HG03097 (cell line): ENCODE results near the gene NELFB.
"Not testable (repeated sequence)": the region's sequence is repeated elsewhere in the genome, so short reads cannot be mapped to it uniquely, and the experiment has no call there.

Experiments
- ATAC-seq: cut with Tn5 transposase; IDR thresholded peaks from one replicate; pipeline ENCODE4 v1.9.1; 2021; ENCODE audit not compliant: unreplicated experiment, low FRiP score

The NELFB gene

DNA sequence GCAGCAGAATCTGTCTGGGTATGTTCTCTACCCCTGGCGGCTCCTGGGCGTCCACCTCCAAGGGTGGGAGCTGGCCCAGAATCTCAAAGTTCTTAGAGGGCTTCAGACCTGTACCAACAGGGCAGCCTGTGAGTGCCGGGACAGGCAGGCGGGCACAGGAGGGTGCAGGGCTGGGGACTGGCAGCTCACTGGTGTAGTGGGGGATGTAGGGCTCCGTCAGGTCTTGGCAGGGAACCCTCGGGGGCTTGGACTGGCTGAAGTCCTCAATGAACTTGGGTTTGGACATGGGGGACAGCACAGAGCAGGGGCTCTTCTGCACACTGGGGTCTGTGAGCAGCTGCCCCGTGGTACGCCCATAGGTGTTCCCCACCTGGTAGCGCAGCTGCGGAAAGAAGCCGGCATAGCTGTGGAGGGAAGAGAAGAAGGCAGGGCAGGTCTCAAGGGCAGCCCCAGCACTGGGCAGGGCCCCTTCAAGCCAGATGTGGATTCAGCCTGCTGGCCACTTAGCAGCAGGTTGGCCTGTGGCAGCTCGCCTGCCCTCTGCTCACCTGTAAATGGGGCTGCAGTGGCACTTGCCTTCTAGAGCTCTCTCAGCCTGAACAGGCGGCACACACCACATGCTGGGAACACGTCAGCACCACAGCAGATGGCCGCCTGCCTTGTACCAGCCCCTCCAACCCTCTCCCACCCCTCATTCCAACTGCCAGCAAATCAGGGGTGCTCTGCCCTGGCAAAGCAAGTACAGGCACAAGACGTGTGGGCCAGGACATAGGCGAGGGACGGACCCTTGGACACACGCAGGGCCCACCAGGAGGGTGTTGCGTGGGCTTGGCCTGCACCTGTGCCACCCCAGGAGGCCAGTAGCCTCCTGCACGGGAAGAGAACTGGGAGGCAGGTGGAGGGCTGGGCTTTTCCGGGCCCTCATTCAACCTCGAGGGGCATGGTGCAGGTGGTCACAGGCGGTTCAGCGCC, 9.4 kb upstream of the NELFB start:
- no peak for ATAC-seq

DNA sequence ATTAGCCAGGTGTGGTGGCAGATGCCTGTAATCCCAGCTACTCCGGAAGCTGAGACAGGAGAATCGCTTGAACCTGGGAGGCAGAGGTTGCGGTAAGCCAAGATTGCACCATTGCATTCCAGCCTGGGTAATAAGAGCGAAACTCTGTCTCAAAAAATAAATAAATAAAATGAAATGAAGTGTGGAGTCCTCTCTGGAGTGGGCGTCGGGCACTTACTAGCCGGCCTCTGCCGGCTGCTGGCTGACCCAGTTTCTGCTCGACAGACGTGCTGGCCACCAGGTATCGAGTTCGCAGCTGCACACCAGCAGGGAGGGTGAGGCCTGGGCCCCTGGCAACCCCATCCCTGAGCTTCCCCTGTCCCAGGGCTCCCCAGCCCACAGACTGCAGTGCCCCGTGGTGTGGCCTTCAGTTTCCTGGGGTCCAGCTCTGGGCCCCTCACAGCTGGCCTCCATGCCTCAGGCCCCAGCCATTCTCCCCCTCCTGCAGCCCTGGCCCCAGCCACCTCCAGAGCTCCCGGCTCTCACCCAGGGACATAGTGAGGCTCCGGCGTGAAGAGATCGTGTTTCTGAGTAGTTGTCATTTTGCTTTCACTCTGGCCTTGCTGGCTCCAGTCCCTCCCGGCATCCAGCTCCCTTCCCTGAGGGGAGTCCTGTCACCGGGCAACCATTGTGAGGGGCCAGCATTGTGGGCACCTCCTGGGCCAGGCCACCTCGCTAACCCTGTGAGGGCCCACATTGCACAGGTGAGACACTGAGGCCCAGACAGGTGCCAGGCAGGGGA, 7.8 kb upstream of the NELFB start:
- ATAC-seq: no peak

DNA sequence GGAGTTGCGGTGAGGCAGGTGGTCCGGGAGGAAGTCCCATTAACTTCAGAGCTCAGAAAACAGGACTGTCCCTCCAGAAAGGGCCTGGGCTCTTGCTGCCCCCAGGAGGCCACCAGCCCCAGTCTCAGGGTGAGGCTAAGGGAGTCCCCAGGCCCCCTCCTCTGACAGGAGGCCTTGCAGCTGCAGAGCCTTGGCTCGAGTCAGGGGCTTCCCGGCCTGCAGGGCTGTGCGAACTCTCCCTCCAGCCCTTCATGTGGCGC, 7.3 kb upstream of the NELFB start:
- no peak for ATAC-seq

DNA sequence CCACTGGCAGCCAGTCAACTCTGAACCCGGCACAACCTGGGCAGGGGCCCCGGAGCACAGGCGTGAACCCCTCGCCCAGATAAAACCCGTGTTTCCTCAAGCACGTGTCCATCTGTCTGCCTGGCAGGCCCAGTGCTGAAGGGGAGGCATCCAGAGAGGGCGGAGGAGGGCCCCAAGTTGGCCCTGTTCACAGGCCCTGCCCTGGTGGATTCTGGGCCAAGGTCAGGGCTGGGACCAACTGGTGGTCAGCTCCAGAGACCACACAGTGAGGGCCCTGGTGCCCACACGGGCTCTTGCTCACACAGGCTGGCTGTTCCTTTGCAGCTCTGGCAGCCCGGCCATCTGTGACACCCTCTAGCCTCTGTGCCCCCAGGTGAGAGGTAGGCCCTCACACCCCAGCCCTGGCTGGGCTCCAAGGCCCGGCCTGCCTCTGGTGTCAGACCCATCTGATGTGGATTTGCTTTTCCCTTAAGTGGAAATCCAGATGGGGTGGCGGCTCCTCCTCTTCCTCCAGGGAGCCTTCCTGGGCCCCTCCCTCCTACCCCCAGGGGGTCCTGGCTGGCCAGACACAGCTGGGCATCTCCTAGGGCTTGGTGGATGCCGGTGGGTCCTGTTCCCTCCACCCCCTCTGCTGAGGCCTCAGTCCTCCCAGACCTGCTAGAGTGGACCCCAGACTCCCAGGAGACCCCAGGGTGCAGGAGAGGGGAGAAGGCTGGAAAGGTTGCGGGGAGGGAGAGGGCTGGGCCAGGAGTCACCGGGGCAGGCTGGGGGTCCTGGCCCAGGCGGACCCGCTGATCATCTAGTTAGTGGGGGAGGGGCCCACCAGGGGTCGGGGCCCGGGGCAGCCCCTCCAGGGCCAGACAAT, 4.6 kb upstream of the NELFB start:
- no peak for ATAC-seq

DNA sequence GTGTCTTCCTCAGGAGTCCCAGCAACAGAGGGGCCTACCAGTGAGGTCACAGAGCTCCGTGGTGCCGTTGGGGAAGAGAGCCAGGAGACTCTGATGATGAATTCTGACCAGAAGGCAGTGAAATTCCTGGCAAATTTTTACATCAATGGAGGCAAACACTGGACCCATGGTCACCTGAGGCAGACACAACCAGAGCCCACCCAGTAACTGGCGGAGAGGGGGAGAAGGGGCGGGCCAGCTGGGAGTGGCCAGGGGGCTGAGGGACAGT, 4.0 kb upstream of the NELFB start, which contains the start of gene STPG3:
STPG3 (plus strand) TSS at position 93 of the 268 bp plus-strand sequence; CDS start at position 94, 1 bp downstream.
- ATAC-seq: no peak

DNA sequence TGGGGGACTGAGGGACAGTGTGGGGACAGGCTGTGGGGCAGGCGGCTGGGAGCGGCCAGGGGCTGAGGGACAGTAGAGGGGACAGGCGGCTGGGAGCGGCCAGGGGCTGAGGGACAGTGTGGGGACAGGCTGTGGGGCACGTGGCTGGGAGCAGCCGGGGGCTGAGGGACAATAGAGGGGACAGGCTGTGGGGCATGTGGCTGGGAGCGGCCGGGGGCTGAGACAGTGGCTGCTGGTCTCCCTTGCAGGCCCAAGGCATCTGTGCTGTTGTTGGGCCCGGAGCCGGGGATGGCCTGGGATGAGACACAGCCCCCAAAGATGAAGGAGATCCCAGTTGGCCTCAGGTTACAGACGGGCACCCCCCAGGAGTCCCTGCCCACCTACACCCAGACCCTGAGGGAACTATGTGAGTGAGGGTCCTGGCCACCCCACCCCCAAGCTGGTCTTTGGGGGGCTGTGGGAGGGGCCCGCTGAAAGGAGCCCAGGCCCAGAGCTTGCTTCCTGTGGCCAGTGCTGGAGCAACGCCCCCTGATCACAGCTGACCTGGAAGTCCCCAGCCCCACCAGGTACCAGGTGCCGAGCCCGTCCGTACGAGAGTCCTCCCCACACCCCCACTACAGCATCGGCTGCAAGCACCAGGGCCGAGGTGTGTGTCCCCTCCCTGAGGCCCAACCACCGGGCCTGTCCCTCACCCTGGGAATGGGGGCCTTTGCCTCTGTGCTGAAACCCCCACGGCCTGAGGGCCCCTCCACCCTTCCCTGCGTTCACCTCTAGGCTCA, 3.4 kb upstream of the NELFB start:
- no peak for ATAC-seq

DNA sequence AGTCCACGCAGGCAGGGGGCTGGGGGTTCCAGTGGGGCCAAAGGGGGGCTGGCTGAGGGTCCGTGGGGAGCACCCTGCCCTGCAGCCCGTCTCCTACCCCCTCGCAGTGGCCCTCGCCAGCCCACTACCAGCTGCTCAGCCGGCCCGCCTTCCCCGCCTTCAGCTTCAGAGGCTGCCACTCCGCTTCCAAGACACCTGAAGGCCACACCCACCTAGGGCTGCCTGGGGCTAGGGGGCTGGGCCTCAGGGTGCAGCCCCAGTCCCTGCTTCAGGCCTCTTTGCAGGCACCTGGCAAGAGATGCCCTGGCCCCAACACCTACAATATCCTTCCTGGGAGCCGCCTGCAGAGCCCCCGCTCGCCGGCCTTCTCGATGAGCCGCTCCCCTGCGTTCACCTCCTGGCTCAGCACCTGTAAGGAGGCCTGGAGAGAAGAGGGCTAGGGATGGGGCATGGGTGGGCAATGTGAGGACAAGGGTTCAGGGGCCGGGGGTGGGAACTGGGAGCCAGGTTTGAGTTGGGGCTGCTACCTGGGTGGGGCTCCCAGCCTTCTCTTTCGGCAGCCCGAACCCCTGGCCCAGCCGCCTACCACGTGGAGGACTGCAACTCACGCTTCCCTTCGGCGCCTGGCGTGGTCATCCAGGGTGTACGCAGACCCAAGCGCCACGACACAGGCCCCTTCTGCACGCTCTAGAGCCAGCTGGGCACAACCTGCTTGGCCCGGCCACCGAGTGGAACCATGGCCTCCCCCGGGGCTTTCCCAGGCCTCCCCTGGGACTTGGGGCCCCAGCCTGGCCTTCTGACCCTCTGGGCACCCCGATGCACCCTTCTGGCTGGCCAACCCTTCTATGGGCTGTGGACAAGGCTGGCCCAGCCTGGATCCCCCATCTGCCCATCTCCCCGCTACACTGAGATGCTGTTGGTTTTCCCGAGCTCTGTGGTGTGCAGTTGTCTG, 2.3 kb upstream of the NELFB start:
- no peak for ATAC-seq

DNA sequence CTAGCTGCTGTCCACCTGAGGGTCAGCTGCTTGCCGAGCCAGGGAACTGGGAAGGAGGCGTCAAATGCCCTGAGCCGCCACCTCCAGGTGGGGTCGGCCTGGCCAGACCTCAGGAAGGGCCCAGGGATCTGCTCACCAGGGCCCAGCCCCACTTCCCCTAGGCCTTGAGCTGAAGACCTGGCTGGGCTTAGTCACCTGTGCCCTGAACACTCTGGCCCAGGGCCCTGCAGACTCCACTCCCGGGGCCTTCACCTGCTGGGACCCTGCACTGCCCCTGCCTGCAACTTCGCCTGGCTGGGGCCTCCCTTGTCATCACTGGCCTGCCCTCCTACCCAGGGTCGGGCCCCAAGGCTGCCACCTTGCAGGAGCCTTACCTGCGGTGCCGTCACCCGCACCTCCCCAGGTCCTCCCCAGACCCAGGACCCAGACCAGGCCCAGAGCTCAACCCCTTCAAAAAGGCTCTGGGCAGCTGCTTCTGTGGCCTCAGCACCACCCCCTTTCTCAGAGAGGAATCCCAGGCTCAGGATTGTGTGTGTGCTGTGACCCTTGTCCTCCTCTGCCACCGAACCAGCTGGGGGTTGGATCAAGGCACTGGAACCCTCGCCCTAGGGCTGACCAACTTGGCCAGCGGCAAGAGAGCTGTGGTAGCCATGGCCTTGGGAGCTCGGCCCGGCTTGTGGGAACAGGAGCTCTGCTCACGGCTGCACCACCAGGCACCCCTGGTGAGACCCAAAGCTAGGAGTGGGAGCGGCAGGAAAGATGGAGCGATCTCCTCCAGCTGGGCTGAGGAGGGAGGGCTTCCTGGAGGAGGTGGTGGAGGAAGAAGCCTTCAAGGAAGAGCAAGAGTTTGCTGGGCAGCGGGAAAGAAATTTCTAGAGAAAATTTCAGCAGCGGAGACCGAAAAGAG, 1.2 kb upstream of the NELFB start:
- ATAC-seq: no peak

DNA sequence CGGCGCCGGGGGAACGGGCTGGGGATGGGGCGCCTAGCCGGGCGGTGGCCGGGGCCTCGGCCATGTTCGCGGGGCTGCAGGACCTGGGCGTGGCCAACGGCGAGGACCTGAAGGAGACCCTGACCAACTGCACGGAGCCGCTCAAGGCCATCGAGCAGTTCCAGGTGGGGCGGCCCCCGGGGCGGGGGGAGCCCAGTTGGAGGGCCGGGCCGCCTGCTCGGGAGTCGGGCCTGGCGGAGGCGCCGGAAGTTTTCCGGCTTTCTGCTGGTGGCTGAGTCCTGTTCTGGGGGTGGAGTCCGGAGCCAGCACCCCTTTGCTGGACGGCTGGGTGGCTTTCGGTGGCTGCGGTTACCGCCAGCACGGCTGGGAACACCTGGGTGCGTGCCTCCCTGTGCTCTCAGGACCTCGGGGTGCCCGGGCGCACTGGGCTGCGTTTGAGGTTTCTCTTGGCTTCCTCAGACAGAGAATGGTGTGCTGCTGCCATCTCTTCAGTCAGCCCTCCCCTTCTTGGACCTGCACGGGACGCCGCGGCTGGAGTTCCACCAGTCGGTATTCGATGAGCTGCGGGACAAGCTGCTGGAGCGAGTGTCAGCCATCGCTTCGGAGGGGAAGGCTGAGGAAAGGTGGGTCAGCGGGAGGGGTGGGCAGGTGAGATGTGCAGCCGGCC, 454 bp downstream of the NELFB start:
- ATAC-seq: peak; percentile 33

DNA sequence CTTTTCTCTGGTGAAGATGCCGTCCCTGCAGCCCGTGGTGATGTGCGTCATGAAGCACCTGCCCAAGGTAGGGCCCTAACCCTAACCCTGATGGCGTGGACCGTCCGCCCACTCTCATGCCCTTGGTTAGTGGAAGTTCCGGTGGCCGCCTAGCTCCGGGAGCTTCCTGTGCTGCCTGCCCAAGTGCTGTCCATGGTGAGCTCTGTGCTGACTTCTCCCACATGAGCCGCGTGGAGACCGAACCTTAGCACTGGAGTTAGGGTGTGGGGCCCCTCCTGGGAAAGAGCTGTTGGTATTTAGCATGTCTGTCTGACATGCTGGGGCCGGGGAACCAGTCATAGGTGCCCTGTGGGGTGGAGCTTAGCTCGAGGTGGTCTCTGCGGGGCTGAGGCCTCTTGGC, 1.2 kb downstream of the NELFB start:
- no peak for ATAC-seq

DNA sequence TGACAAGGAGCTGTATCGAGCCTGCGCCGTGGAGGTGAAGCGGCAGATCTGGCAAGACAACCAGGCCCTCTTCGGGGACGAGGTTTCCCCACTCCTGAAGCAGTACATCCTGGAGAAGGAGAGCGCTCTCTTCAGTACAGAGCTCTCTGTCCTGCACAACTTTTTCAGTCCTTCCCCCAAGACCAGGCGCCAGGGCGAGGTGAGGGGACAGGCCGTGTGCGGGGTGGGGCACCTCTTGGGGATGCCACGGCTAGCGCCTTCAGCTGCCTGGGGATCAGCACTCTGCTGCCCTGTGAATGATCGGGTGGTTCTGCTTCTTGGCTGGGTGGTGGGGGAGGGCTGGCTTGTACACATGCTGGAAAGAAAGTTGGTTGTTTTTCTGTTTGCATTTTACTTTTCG, 1.7 kb downstream of the NELFB start:
- no peak for ATAC-seq

DNA sequence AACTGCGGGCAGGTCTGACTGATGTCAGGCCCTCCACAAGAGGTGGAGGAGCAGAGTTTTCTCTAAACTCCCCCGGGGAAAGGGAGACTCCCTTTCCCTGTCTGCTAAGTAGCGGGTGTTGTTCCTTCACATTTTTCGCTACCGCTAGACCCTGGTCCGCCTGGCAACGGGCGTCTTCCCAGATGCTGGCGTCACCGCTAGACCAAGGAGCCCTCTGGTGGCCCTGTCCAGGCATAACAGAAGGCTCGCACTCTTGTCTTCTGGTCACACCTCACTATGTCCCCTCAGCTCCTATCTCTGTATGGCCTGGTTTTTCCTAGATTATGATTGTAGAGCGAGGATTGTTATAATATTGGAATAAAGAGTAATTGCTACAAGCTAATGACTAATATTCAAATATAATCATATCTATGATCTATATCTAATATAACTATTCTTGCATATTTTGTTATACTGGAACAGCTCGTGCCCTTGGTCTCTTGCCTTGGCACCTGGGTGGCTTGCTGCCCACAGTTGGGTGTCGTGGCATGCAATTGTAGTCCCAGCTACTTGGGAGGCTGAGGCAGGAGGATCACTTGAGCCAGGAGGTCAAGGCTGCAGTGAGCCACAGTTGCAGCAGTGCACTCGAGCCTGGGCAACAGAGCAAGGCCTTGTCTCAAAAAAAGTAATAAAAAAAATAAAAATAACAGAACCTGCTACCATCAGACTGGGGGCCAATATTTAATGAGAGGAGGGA, 7.2 kb downstream of the NELFB start:
- ATAC-seq: not testable (repeated sequence)

DNA sequence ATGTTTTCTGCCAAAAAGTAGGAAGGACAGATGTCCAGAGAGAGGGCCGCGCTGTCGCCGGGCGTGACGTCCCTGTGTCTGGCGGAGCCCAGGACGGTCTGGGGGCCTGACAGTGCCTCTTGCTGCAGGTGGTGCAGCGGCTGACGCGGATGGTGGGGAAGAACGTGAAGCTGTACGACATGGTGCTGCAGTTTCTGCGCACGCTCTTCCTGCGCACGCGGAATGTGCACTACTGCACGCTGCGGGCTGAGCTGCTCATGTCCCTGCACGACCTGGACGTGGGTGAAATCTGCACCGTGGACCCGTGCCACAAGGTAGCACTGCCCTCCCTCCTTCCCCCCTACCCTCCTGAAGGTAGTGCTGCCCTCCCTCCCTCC, 7.8 kb downstream of the NELFB start:
- ATAC-seq: no peak

DNA sequence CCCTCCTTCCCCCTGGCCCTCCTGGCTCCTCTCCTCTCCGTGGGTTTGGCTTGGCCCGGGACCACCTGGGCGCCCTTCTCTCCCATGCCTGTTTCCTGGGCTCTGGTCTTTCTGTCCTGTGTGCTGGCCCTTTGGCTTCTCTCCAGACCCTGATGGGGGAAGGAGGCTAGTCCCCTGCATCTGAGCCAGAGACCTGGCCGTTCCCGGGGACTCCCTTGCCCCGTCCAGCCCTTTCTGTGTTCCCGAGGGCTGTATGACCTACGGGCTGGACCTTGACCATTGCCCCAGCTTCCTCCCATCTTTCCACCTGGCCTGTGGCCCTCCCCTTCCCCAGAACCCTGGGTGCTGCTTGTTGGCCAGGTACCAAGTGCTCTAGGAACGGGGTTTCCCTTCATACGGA, 8.4 kb downstream of the NELFB start:
- no peak for ATAC-seq

DNA sequence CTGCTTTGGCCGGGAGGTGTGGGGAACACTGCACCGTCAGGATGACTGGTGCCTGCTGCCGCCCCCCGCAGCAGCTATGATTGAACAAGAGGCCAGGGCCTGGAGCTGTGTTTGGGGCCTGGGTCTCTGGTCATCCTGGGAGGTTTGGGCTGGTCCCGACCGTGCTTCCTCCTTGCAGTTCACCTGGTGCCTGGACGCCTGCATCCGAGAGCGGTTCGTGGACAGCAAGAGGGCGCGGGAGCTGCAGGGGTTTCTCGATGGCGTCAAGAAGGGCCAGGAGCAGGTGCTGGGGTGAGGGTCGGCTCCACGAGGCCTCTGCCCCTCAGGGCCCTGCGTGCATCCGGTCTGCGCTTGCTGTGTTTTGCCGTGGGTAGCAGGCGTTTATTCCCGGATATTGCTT, 8.9 kb downstream of the NELFB start:
- ATAC-seq: no peak

DNA sequence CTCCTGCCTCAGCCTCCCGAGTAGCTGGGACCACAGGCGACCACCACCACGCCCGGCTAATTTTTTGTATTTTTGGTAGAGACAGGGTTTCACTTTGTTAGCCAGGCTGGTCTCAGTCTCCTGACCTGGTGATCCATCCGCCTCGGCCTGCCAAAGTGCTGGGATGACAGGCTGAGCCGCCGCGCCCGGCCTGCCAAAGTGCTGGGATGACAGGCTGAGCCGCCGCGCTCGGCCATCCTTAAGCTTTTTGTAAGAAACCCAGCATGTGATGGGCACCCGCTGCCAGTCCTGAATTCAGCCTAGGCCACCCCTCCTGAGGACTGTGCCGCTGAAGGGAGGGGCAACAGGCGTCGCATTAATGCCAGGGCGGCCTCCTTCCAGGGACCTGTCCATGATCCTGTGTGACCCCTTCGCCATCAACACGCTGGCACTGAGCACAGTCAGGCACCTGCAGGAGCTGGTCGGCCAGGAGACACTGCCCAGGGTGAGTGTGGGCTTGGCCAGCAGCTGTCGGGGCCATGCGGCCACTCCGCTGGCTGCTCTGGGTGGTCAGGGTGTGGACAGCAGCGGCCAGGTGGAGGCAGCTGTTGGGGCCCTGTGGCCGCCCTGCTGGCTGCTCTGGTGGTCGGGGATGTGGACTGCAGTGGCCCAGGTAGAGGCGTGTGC, 10.5 kb downstream of the NELFB start:
- no peak for ATAC-seq

DNA sequence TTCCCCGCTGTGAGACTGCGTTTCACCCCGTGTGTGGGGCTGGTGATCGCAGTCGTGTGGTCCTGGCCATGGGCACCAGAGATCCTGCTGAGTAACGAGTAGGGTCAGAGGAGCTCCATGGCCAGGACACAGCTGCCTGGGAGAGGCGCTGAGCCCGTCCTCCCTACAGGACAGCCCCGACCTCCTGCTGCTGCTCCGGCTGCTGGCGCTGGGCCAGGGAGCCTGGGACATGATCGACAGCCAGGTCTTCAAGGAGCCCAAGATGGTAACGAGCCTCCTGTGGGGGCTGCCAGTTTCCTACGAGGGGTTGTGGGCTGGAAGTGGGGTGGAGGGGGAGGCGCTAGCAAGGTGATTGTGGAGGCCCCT, 11.0 kb downstream of the NELFB start:
- ATAC-seq: no peak
